Mesenchymal stem cell (in vitro differentiated cells and primary cell): ENCODE data around the gene PLEKHA8.

Experiments used
- DNase-seq: peaks from one replicate; pipeline ENCODE4 v3.0.0-alpha.2; 2013
- H2AFZ ChIP-seq: one replicate; pipeline ENCODE4 v1.6.1; 2013; ENCODE audit warnings: low read depth, mild to moderate bottlenecking, control low read depth, inconsistent platforms, low read length, moderate library complexity
- H2AK5ac ChIP-seq: 2 replicates; pipeline ENCODE4 v1.6.1; 2013; ENCODE audit warnings: low read length, moderate library complexity, mild to moderate bottlenecking, inconsistent platforms; ENCODE audit not compliant: severe bottlenecking
- H2BK120ac ChIP-seq: one replicate; pipeline ENCODE4 v1.6.1; 2013; ENCODE audit warnings: low read depth, mild to moderate bottlenecking, inconsistent platforms, low read length, moderate library complexity
- H2BK12ac ChIP-seq, 2 experiments: one replicate each; pipeline ENCODE4 v1.6.1; 2013; ENCODE audit warnings: inconsistent platforms in 2 of 2, low read length in 2 of 2, mild to moderate bottlenecking in 2 of 2, moderate library complexity in 2 of 2, control low read depth in 1 of 2
- H2BK15ac ChIP-seq: one replicate; pipeline ENCODE4 v1.6.1; 2013; ENCODE audit warnings: mild to moderate bottlenecking, low read depth, inconsistent platforms; ENCODE audit not compliant: poor library complexity, severe bottlenecking
- H2BK5ac ChIP-seq: 2 replicates; pipeline ENCODE4 v1.6.1; 2013; ENCODE audit warnings: low read depth, mild to moderate bottlenecking, low read length, control low read depth, inconsistent platforms; ENCODE audit not compliant: poor library complexity, severe bottlenecking
- H3K14ac ChIP-seq, 2 experiments: one replicate each; pipeline ENCODE4 v1.6.1; 2013; ENCODE audit warnings: inconsistent platforms in 2 of 2, low read length in 2 of 2, control low read depth in 1 of 2, mild to moderate bottlenecking in 1 of 2, moderate library complexity in 1 of 2
- H3K18ac ChIP-seq, 2 experiments: one replicate each; pipeline ENCODE4 v1.6.1; 2013; ENCODE audit warnings: inconsistent platforms in 2 of 2, low read length in 2 of 2, control low read depth in 1 of 2, low read depth in 1 of 2, mild to moderate bottlenecking in 1 of 2
- H3K23ac ChIP-seq, 2 experiments: one replicate each; pipeline ENCODE4 v1.6.1; 2013; ENCODE audit warnings: inconsistent platforms in 2 of 2, low read length in 2 of 2, mild to moderate bottlenecking in 2 of 2, moderate library complexity in 2 of 2, control low read depth in 1 of 2
- H3K27ac ChIP-seq: 2 replicates; pipeline ENCODE4 v1.5.1; 2013; ENCODE audit warnings: mild to moderate bottlenecking, moderate library complexity, low read length, control low read depth, inconsistent platforms; ENCODE audit not compliant: poor library complexity, severe bottlenecking
- H3K27me3 ChIP-seq, 2 experiments: 2 replicates each; pipeline versions ENCODE4 v1.6.1 to v1.7.0; 2013; ENCODE audit warnings: low read length in 2 of 2, mild to moderate bottlenecking in 2 of 2, moderate library complexity in 2 of 2, control low read depth in 1 of 2, inconsistent platforms in 1 of 2; ENCODE audit not compliant: control insufficient read depth in 1 of 2, insufficient read depth in 1 of 2
- H3K36me3 ChIP-seq, 2 experiments: 2 replicates each; pipeline versions ENCODE4 v1.6.1 to v1.7.0; 2013; ENCODE audit warnings: low read length in 2 of 2, control low read depth in 1 of 2, inconsistent platforms in 1 of 2, low read depth in 1 of 2, mild to moderate bottlenecking in 1 of 2; ENCODE audit not compliant: insufficient read depth in 2 of 2, control insufficient read depth in 1 of 2
- H3K4ac ChIP-seq, 2 experiments: one replicate each; pipeline ENCODE4 v1.6.1; 2013; ENCODE audit warnings: inconsistent platforms in 2 of 2, low read length in 2 of 2, mild to moderate bottlenecking in 2 of 2, moderate library complexity in 2 of 2, control low read depth in 1 of 2, low read depth in 1 of 2
- H3K4me1 ChIP-seq: 2 replicates; pipeline ENCODE4 v1.6.1; 2013; ENCODE audit warnings: low read depth, low read length, control low read depth; ENCODE audit not compliant: control insufficient read depth, insufficient read depth
- H3K4me2 ChIP-seq: 2 replicates; pipeline ENCODE4 v1.6.1; 2013; ENCODE audit warnings: low read length, mild to moderate bottlenecking, inconsistent platforms; ENCODE audit not compliant: poor library complexity, severe bottlenecking
- H3K4me3 ChIP-seq, 2 experiments: 2 replicates each; pipeline versions ENCODE4 v1.5.1 to v1.7.0; 2013; ENCODE audit warnings: low read length in 2 of 2, mild to moderate bottlenecking in 2 of 2, control low read depth in 1 of 2, low read depth in 1 of 2; ENCODE audit not compliant: insufficient read depth in 1 of 2
- H3K79me1 ChIP-seq: replicated peaks from 2 replicates; pipeline ENCODE4 v1.6.1; 2013; ENCODE audit warnings: mild to moderate bottlenecking, control low read depth, low read length, inconsistent platforms; ENCODE audit not compliant: poor library complexity, severe bottlenecking
- H3K9ac ChIP-seq: 2 replicates; pipeline ENCODE4 v1.7.0; 2013; ENCODE audit warnings: mild to moderate bottlenecking, low read length, moderate library complexity
- H3K9me3 ChIP-seq: 2 replicates; pipeline ENCODE4 v1.7.0; 2013; ENCODE audit warnings: mild to moderate bottlenecking, low read length; ENCODE audit not compliant: control insufficient read depth
- H4K8ac ChIP-seq: one replicate; pipeline ENCODE4 v1.6.1; 2013; ENCODE audit warnings: inconsistent platforms, mild to moderate bottlenecking, low read length, moderate library complexity
- H4K91ac ChIP-seq: one replicate; pipeline ENCODE4 v1.6.1; 2013; ENCODE audit warnings: mild to moderate bottlenecking, low read length, inconsistent platforms
- WGBS: methylation state at CpG from one replicate; pipeline ENCODE4 v1.1.7; 2013; ENCODE audit warnings: mixed read lengths; 5-methylcytosine and 5-hydroxymethylcytosine counted together

Gene PLEKHA8

GRCh38 chr7:30020535-30020934 is 7.7 kb upstream of the PLEKHA8 start:
- no peak overlapping the region for H3K4me3 ChIP-seq
- H3K79me1 ChIP-seq = peaks cover 16% of the 10 kb centered on the region
- no peaks in the 10 kb centered on the region for H3K27me3 ChIP-seq
- H2BK12ac ChIP-seq = no peak overlapping the region
- H3K4me2 ChIP-seq = no peak overlapping the region
- no peak overlapping the region for H3K4ac ChIP-seq
- peaks cover 7 to 22% of the 10 kb centered on the region in 2 experiments for H3K36me3 ChIP-seq
- H3K4me1 ChIP-seq = no peaks in the 10 kb centered on the region
- WGBS = no CpG with 5 or more reads among the region's 1 CpG
- H4K91ac ChIP-seq = no peak overlapping the region
- no peaks in the 10 kb centered on the region for H3K9me3 ChIP-seq
- H2AFZ ChIP-seq = no peak overlapping the region
- no peak overlapping the region for H3K14ac ChIP-seq
- H3K18ac ChIP-seq = no peak overlapping the region
- peak overlapping the region; percentile 2 for H3K9ac ChIP-seq
- no peak overlapping the region for H3K23ac ChIP-seq
- no peak overlapping the region for H2BK5ac ChIP-seq
- no peak overlapping the region for H3K27ac ChIP-seq
- no peak for DNase-seq
- H2AK5ac ChIP-seq = no peak overlapping the region
- H2BK120ac ChIP-seq = no peak overlapping the region
- no peak overlapping the region for H2BK15ac ChIP-seq
- no peak overlapping the region for H4K8ac ChIP-seq

- H2BK120ac ChIP-seq = no peak overlapping the region
- no peak overlapping the region for H3K14ac ChIP-seq
- H3K4me3 ChIP-seq = no peak overlapping the region
- H3K18ac ChIP-seq = no peak overlapping the region
- no peaks in the 10 kb centered on the region for H3K27me3 ChIP-seq
- H2BK15ac ChIP-seq = no peak overlapping the region
- H2AFZ ChIP-seq = no peak overlapping the region
- H3K4ac ChIP-seq = no peak overlapping the region
- H3K4me2 ChIP-seq = no peak overlapping the region
- peaks cover 13% of the 10 kb centered on the region for H3K79me1 ChIP-seq
- no peak overlapping the region for H2AK5ac ChIP-seq
- H3K27ac ChIP-seq = no peak overlapping the region
- H3K23ac ChIP-seq = no peak overlapping the region
- H2BK12ac ChIP-seq = no peak overlapping the region
- H3K36me3 ChIP-seq = peaks cover 0 to 5% of the 10 kb centered on the region in 2 experiments
- no peak overlapping the region for H4K8ac ChIP-seq
- DNase-seq = no peak
- no peaks in the 10 kb centered on the region for H3K9me3 ChIP-seq
- no peaks in the 10 kb centered on the region for H3K4me1 ChIP-seq
- no peak overlapping the region for H2BK5ac ChIP-seq
- H3K9ac ChIP-seq = no peak overlapping the region
- H4K91ac ChIP-seq = no peak overlapping the region
Measured at GRCh38 chr7:30022991-30023390, 5.2 kb upstream of the PLEKHA8 start.

GRCh38 chr7:30023524-30023923 is 4.7 kb upstream of the PLEKHA8 start:
- no peaks in the 10 kb centered on the region for H3K27me3 ChIP-seq
- H3K36me3 ChIP-seq = no peaks in the 10 kb centered on the region
- H3K4ac ChIP-seq = no peak overlapping the region
- H3K4me1 ChIP-seq = no peaks in the 10 kb centered on the region
- H2AFZ ChIP-seq = no peak overlapping the region
- H2BK15ac ChIP-seq = no peak overlapping the region
- H2BK120ac ChIP-seq = no peak overlapping the region
- 98% methylated on average over 5 of the region's 6 CpGs for WGBS
- no peak overlapping the region for H3K4me2 ChIP-seq
- no peak overlapping the region for H3K23ac ChIP-seq
- H3K9ac ChIP-seq = no peak overlapping the region
- no peak overlapping the region for H2BK12ac ChIP-seq
- no peak overlapping the region for H4K8ac ChIP-seq
- H3K79me1 ChIP-seq = peaks cover 10% of the 10 kb centered on the region
- no peak for DNase-seq
- no peak overlapping the region for H4K91ac ChIP-seq
- H3K4me3 ChIP-seq = no peak overlapping the region
- H3K18ac ChIP-seq = no peak overlapping the region
- H3K9me3 ChIP-seq = no peaks in the 10 kb centered on the region
- no peak overlapping the region for H2BK5ac ChIP-seq
- H3K27ac ChIP-seq = no peak overlapping the region
- H3K14ac ChIP-seq = no peak overlapping the region
- no peak overlapping the region for H2AK5ac ChIP-seq

GRCh38 chr7:30026229-30027064 is 1.8 kb upstream of the PLEKHA8 start, which contains the start of gene FKBP14:
Gene FKBP14 (minus strand): TSS chr7:30026702. CDS start chr7:30026508, 194 bp downstream.
- Histone ChIP-seq H2AFZ (peak within 1 kb of the TSS; percentile 54), H3K9ac (peak within 1 kb of the TSS; percentile 97), H3K27me3 (no peaks in the 10 kb centered on the region), H3K4me2 (peak within 1 kb of the TSS; percentile 81), H4K8ac (no peak within 1 kb of the TSS), H3K14ac (no peak within 1 kb of the TSS), H2BK120ac (no peak within 1 kb of the TSS), H3K4me3 (peak within 1 kb of the TSS; percentile 39 to 97), H2BK15ac (no peak within 1 kb of the TSS), H3K4ac (peak within 1 kb of the TSS in 1 of 2 experiments; percentile 43), H3K27ac (peak within 1 kb of the TSS; percentile 94), H3K36me3 (no peaks in the 10 kb centered on the region), H4K91ac (no peak within 1 kb of the TSS), H2BK12ac (no peak within 1 kb of the TSS), H3K18ac (peak within 1 kb of the TSS in 1 of 2 experiments; percentile 85), H3K4me1 (peaks cover 3% of the 10 kb centered on the region), H3K9me3 (no peaks in the 10 kb centered on the region), H3K23ac (no peak within 1 kb of the TSS), H2AK5ac (no peak within 1 kb of the TSS), H3K79me1 (peaks cover 19% of the 10 kb centered on the region), H2BK5ac (no peak within 1 kb of the TSS)
- WGBS = under 1% methylated on average over 35 of the region's 35 CpGs
- peak; percentile 100 for DNase-seq
